ENCODE data around the gene CES2.

GRCh38 chr16:66968847-66969246 is 33.5 kb downstream of the CES2 start:
- TF ChIP-seq CTCF (IDR thresholded peaks at IDR 0.05) (no peak), POLR2A (IDR thresholded peaks at IDR 0.05; ENCODE audit: low read length) (no peak), PBX3 (IDR thresholded peaks at IDR 0.05) (no peak), NFE2L2 (conservative IDR thresholded peaks at IDR 0.05; ENCODE audit: low read length) (no peak), CHD2 (IDR thresholded peaks at IDR 0.05; ENCODE audit: low read length, partially characterized antibody) (no peak), POLR2AphosphoS2 (conservative IDR thresholded peaks at IDR 0.05; ENCODE audit: low read length) (no peak), RFX5 (IDR thresholded peaks at IDR 0.05) (no peak), RAD21 (conservative IDR thresholded peaks at IDR 0.05 in 1 of 2, IDR thresholded peaks at IDR 0.05 in 1 of 2) (no peak)
